ENCODE measurements around the gene BRINP1.

BRINP1 gene

GRCh38 chr9:119154527-119154926 is 214.7 kb downstream of the BRINP1 start:
- no peaks in the 10 kb centered on the region for H3F3A ChIP-seq (ENCODE audit: insufficient read depth)
- TF ChIP-seq EZH2phosphoT487 (conservative IDR thresholded peaks at IDR 0.05; ENCODE audit: low read length) (no peak), CTCF (IDR thresholded peaks at IDR 0.05; ENCODE audit: insufficient read depth, low read length, poor library complexity, severe bottlenecking) (no peak)

GRCh38 chr9:119153402-119153801 is 215.8 kb downstream of the BRINP1 start:
- Histone ChIP-seq H3F3A (ENCODE audit: insufficient read depth) (no peaks in the 10 kb centered on the region), H3K27ac (ENCODE audit: low read depth, low read length) (no peak overlapping the region), H3K9me2 (replicated peaks; ENCODE audit: insufficient read depth, low read length) (no peaks in the 10 kb centered on the region), H3K79me2 (ENCODE audit: insufficient read depth, low read length) (no peaks in the 10 kb centered on the region), H3K9ac (ENCODE audit: low read length) (no peak overlapping the region), H4K20me1 (ENCODE audit: low read depth, low read length) (no peaks in the 10 kb centered on the region), H3K4me2 (ENCODE audit: low read depth, low read length, poor library complexity, severe bottlenecking) (no peak overlapping the region), H3K9me3 (ENCODE audit: insufficient read depth, low read length) (no peaks in the 10 kb centered on the region), H3K4me3 (ENCODE audit: insufficient read depth, low read length, poor library complexity, severe bottlenecking) (no peak overlapping the region), H3K36me3 (ENCODE audit: low read length) (no peaks in the 10 kb centered on the region), H3K27me3 (ENCODE audit: low read length) (no peaks in the 10 kb centered on the region), H2AFZ (ENCODE audit: low read depth, low read length, severe bottlenecking) (no peak overlapping the region)
- TF ChIP-seq EZH2phosphoT487 (conservative IDR thresholded peaks at IDR 0.05; ENCODE audit: low read length) (no peak), CTCF (IDR thresholded peaks at IDR 0.05; ENCODE audit: insufficient read depth, low read length, poor library complexity, severe bottlenecking) (no peak)

More at GRCh38 chr9:119154527-119154926, 214.7 kb downstream of the BRINP1 start:
- Histone ChIP-seq H3K9me2 (replicated peaks; ENCODE audit: insufficient read depth, low read length) (no peaks in the 10 kb centered on the region), H3K27me3 (ENCODE audit: low read length) (no peaks in the 10 kb centered on the region), H3K9ac (ENCODE audit: low read length) (no peak overlapping the region), H2AFZ (ENCODE audit: low read depth, low read length, severe bottlenecking) (no peak overlapping the region), H4K20me1 (ENCODE audit: low read depth, low read length) (no peaks in the 10 kb centered on the region), H3K79me2 (ENCODE audit: insufficient read depth, low read length) (no peaks in the 10 kb centered on the region), H3K4me3 (ENCODE audit: insufficient read depth, low read length, poor library complexity, severe bottlenecking) (no peak overlapping the region), H3K9me3 (ENCODE audit: insufficient read depth, low read length) (no peaks in the 10 kb centered on the region), H3K4me2 (ENCODE audit: low read depth, low read length, poor library complexity, severe bottlenecking) (no peak overlapping the region), H3K36me3 (ENCODE audit: low read length) (no peaks in the 10 kb centered on the region), H3K27ac (ENCODE audit: low read depth, low read length) (no peak overlapping the region)

GRCh38 chr9:119148855-119149254 is 220.4 kb downstream of the BRINP1 start:
- H2AFZ ChIP-seq (ENCODE audit: low read depth, low read length, severe bottlenecking) = no peak overlapping the region
- H3K9me2 ChIP-seq (replicated peaks; ENCODE audit: insufficient read depth, low read length) = no peaks in the 10 kb centered on the region
- H3K4me3 ChIP-seq (ENCODE audit: insufficient read depth, low read length, poor library complexity, severe bottlenecking) = no peak overlapping the region
- H3K79me2 ChIP-seq (ENCODE audit: insufficient read depth, low read length) = no peaks in the 10 kb centered on the region
- no peaks in the 10 kb centered on the region for H3F3A ChIP-seq (ENCODE audit: insufficient read depth)
- H3K9ac ChIP-seq (ENCODE audit: low read length) = no peak overlapping the region
- H3K27ac ChIP-seq (ENCODE audit: low read depth, low read length) = no peak overlapping the region
- no peak for TF ChIP-seq EZH2phosphoT487 (conservative IDR thresholded peaks at IDR 0.05; ENCODE audit: low read length)
- TF ChIP-seq CTCF (IDR thresholded peaks at IDR 0.05; ENCODE audit: insufficient read depth, low read length, poor library complexity, severe bottlenecking) = no peak
- no peaks in the 10 kb centered on the region for H3K36me3 ChIP-seq (ENCODE audit: low read length)
- no peaks in the 10 kb centered on the region for H3K27me3 ChIP-seq (ENCODE audit: low read length)
- no peak overlapping the region for H3K4me2 ChIP-seq (ENCODE audit: low read depth, low read length, poor library complexity, severe bottlenecking)
- H3K9me3 ChIP-seq (ENCODE audit: insufficient read depth, low read length) = no peaks in the 10 kb centered on the region
- no peaks in the 10 kb centered on the region for H4K20me1 ChIP-seq (ENCODE audit: low read depth, low read length)
